Epithelial cell of esophagus (primary cell): ENCODE measurements around the gene TENM3.
"Not testable (repeated sequence)": the region's sequence is repeated elsewhere in the genome, so short reads cannot be mapped to it uniquely, and the experiment has no call there.

ENCODE experiments used
- DNase-seq: peaks from one replicate; pipeline ENCODE4 v3.0.0; 2010; ENCODE audit warnings: low read depth
- H3K4me3 ChIP-seq: 2 replicates; pipeline ENCODE4 v1.5.1; 2011; ENCODE audit warnings: mild to moderate bottlenecking, low read length, control low read depth
- CTCF ChIP-seq: IDR thresholded peaks from 2 replicates; pipeline ENCODE4 v1.5.1; 2011; ENCODE audit warnings: low read depth, mild to moderate bottlenecking, low read length, control low read depth, inconsistent platforms; ENCODE audit not compliant: insufficient read depth; ENCODE audit errors: missing control alignments

Gene TENM3

DNA sequence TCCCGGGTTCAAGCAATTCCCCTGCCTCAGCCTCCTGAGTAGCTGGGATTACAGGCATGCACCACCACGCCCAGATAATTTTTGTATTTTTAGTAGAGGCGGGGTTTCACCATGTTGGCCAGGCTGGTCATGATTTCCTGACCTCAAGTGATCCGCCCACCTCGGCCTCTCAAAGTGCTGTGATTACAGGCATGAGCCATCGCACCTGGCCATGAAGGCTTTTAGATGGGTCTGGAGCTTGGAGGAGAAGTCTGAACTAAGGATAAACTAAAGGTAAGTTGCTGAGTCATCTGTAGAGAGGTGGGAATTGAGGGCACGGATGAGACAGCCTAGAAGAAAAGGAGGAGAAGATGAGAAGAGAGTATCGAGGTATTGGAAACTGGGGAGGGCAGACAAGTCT is at the start of gene TENM3:
TSS of gene TENM3 (plus strand) at position 199 of the 400 bp plus-strand sequence. CDS start 80,619 bp downstream, outside the sequence.
- not testable (repeated sequence) for H3K4me3 ChIP-seq, DNase-seq

DNA sequence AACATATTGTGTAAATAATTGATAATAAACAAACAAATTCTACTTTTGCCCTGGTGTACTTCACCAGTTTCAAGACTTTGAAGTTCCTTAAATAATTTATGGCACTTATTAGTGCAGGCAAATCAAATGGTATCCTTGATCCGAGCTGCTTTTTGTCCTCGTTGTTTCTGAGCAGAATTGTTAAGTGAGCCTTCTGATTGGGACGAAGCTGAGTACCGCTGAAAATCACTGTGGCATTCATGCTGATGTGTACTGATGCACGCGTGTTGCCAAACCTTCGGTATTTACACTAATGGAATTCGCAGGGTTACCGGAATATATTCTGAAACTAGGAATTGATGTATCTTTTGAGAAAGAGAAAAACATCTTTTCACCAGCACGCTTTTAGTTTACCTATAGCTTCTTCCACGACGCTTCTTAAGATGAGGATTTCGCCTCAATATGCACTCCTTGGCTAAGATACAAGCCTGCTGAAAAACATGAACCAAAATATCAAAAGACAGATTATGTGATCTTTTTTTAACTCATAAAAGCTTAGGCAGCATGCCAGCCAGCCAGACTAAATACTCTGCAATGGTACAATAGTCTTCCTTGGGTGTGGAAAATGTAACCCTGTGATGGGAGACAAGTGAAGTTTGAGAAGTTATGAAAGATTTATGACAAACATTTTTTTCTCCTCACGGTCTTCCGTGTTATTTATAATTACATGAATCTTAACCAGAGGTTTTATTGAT is 48.9 kb upstream of the TENM3 start:
- DNase-seq = no peak
- TF ChIP-seq CTCF = no peak

DNA sequence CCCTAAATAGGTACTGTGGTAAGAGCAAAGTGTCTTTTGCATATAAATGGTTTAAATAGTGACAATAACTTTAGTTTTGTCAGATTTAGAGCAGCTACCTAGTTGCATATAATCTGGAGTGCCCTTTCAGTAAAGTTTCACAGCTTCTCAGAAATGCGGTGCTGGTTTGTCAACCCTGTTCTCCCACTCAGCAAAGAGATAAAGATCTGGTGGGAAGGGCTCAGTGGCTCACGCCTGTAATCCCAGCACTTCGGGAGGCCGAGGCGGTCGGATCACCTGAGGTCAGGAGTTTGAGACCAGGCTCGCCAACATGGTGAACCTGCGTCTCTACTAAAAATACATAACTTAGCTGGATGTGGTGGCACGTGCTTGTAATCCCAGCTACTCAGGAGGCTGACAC is 45.6 kb upstream of the TENM3 start:
- H3K4me3 ChIP-seq = no peak overlapping the region
- TF ChIP-seq CTCF = no peak
- no peak for DNase-seq

More for the DNA sequence above, 48.9 kb upstream of the TENM3 start:
- no peak overlapping the region for H3K4me3 ChIP-seq

DNA sequence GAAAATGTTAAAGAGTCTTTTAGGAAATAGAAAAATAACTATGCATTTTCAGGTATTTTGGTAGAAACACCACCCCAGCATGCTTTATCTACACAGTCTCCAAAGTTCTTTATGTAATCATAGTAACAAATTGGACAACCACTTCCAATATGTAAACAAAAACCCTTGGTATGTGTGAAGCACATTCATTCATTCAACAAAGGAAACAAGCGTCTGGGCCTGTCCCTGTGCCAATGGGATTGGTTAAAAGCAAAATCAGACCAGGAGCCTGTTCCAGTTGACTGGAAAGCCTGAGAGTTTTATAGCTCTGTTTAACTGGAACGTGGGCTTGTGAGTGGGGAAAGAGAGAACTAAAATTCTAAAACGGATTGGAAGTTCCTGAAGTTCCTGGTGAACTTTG is 41.3 kb upstream of the TENM3 start:
- DNase-seq = no peak
- no peak for TF ChIP-seq CTCF
- H3K4me3 ChIP-seq = no peak overlapping the region

- no peak for DNase-seq
- no peak for TF ChIP-seq CTCF
- no peak overlapping the region for H3K4me3 ChIP-seq
Observed at GRCh38 chr4:182202650-182203049, 40.6 kb upstream of the TENM3 start.

GRCh38 chr4:182203872-182204411 is 39.3 kb upstream of the TENM3 start:
- no peak overlapping the region for H3K4me3 ChIP-seq
- no peak for DNase-seq
- TF ChIP-seq CTCF = no peak

DNA sequence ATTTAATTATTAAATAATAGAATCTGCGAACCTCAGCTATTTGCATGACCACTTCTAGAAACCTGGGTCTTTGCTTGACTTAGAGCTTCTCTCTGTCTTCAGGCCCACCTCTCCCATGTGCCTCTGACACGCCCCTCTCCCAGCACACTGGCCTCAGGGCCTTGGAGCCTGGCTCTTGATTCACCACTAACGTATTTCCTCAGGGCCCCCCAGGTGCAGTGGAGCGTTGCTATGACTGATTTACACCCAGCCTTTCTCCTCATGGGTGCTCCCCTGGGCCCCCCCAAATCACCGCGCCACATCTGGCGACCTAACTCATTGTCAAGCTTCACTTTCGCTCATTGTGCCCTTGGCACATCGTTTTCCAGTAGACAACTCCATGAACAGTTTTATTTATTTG is 37.9 kb upstream of the TENM3 start:
- no peak for DNase-seq
- no peak for TF ChIP-seq CTCF
- no peak overlapping the region for H3K4me3 ChIP-seq
